Brain microvascular endothelial cell (primary cell): ENCODE measurements around the gene KATNB1.

ENCODE experiments used
- DNase-seq: peaks from one replicate; pipeline ENCODE4 v3.0.0-alpha.2; 2020
- H3K27ac ChIP-seq: fragments of 250-450 bp; sonication (Bioruptor Pico); 2 replicates; pipeline ENCODE4 v1.5.1; 2020; ENCODE audit warnings: mild to moderate bottlenecking, moderate library complexity
- H3K27me3 ChIP-seq: fragments of 250-450 bp; sonication (Bioruptor Pico); replicated peaks from 2 replicates; pipeline ENCODE4 v1.5.1; 2020; ENCODE audit warnings: mild to moderate bottlenecking
- H3K36me3 ChIP-seq: fragments of 250-450 bp; sonication (Bioruptor Pico); replicated peaks from 2 replicates; pipeline ENCODE4 v1.5.1; 2020; ENCODE audit warnings: mild to moderate bottlenecking
- H3K4me3 ChIP-seq: 2 replicates; pipeline ENCODE4 v1.5.1; 2011; ENCODE audit warnings: low read depth, mild to moderate bottlenecking, control low read depth, low read length, moderate library complexity
- CTCF ChIP-seq: IDR thresholded peaks from 2 replicates; pipeline ENCODE4 v1.5.1; 2011; ENCODE audit warnings: low read depth, mild to moderate bottlenecking, moderate library complexity, low read length, control low read depth, inconsistent platforms; ENCODE audit errors: missing control alignments
- in situ Hi-C: cut with HindIII; loops from 2 replicates; pipeline ENCODE4 v1.10.0; 2017; ENCODE audit warnings: low sequenced_read_pairs, low pct_ligation_motif_present

KATNB1 gene

GRCh38 chr16:57765160-57765728, 29.7 kb downstream of the KATNB1 start:
- in situ Hi-C loops = no loop called here
- Histone ChIP-seq H3K36me3 (peaks cover 68% of the 10 kb centered on the region), H3K4me3 (no peak overlapping the region), H3K27me3 (no peaks in the 10 kb centered on the region), H3K27ac (no peak overlapping the region)
- DNase-seq = no peak
- TF ChIP-seq CTCF = no peak

GRCh38 chr16:57766714-57767348, 31.3 kb downstream of the KATNB1 start:
- no peak overlapping the region for H3K4me3 ChIP-seq
- TF ChIP-seq CTCF = no peak
- in situ Hi-C loops = no loop called here
- no peak for DNase-seq
- H3K27ac ChIP-seq = no peak overlapping the region
- H3K36me3 ChIP-seq = peaks cover 59% of the 10 kb centered on the region
- no peaks in the 10 kb centered on the region for H3K27me3 ChIP-seq

- in situ Hi-C loops = no loop called here
- no peak for TF ChIP-seq CTCF
- Histone ChIP-seq H3K27me3 (no peaks in the 10 kb centered on the region), H3K36me3 (peaks cover 56% of the 10 kb centered on the region), H3K27ac (no peak overlapping the region), H3K4me3 (no peak overlapping the region)
- no peak for DNase-seq
Observed at GRCh38 chr16:57769541-57770145, 34.1 kb downstream of the KATNB1 start.

GRCh38 chr16:57770361-57770760, 34.8 kb downstream of the KATNB1 start:
- Histone ChIP-seq H3K36me3 (peaks cover 54% of the 10 kb centered on the region), H3K27me3 (no peaks in the 10 kb centered on the region), H3K27ac (no peak overlapping the region), H3K4me3 (no peak overlapping the region)
- TF ChIP-seq CTCF = no peak
- no peak for DNase-seq
- in situ Hi-C loops = no loop called here

- Histone ChIP-seq H3K36me3 (peaks cover 51% of the 10 kb centered on the region), H3K4me3 (no peak overlapping the region), H3K27me3 (no peaks in the 10 kb centered on the region), H3K27ac (no peak overlapping the region)
- in situ Hi-C loops = no loop called here
- TF ChIP-seq CTCF = no peak
- DNase-seq = no peak
Observed at GRCh38 chr16:57771141-57771785, 35.7 kb downstream of the KATNB1 start.
